Lung (tissue), 12 donors: ENCODE measurements around the gene LMNTD2. TPM values are rescaled to one million over a fixed set of nuclear protein-coding genes. Genes with fewer than 3 reads are reported as not detected.

Source experiments
- ATAC-seq: fragments of 200-7000 bp; cut with Tn5 transposase; one replicate; pipeline ENCODE4 v1.9.1; 2020; ENCODE audit warnings: moderate number of reproducible peaks; ENCODE audit not compliant: insufficient read depth, low FRiP score
- DNase-seq, 3 donors: peaks; one replicate each; pipeline ENCODE4 v3.0.0-alpha.2; 2013 to 2017
- H3K27ac ChIP-seq, 2 donors: one replicate each; pipeline ENCODE4 v1.5.1; 2013; ENCODE audit warnings: mild to moderate bottlenecking in 2 of 2, moderate library complexity in 2 of 2, control low read depth in 1 of 2, inconsistent platforms in 1 of 2, low read depth in 1 of 2, low read length in 1 of 2
- H3K27me3 ChIP-seq, 3 donors: one replicate each; pipeline ENCODE4 v1.5.1; 2013; ENCODE audit warnings: low read length in 2 of 3; ENCODE audit not compliant: control insufficient read depth in 3 of 3, insufficient read depth in 3 of 3
- H3K36me3 ChIP-seq, 4 donors: one replicate each; pipeline ENCODE4 v1.5.1; 2013; ENCODE audit warnings: low read length in 4 of 4, mild to moderate bottlenecking in 1 of 4, moderate library complexity in 1 of 4; ENCODE audit not compliant: control insufficient read depth in 4 of 4, insufficient read depth in 4 of 4
- H3K4me1 ChIP-seq, 5 donors: one replicate each; pipeline ENCODE4 v1.5.1; 2013; ENCODE audit warnings: low read length in 5 of 5, mild to moderate bottlenecking in 2 of 5, moderate library complexity in 1 of 5; ENCODE audit not compliant: control insufficient read depth in 5 of 5, insufficient read depth in 5 of 5
- H3K4me3 ChIP-seq: one replicate; pipeline ENCODE4 v1.5.1; 2013; ENCODE audit warnings: mild to moderate bottlenecking, control low read depth, moderate library complexity
- H3K9ac ChIP-seq, 2 donors: one replicate each; pipeline ENCODE4 v1.5.1; 2013; ENCODE audit warnings: low read length in 2 of 2, control low read depth in 1 of 2; ENCODE audit not compliant: insufficient read depth in 1 of 2
- H3K9me3 ChIP-seq, 4 donors: one replicate each; pipeline ENCODE4 v1.5.1; 2013; ENCODE audit warnings: low read length in 3 of 4, mild to moderate bottlenecking in 1 of 4, moderate library complexity in 1 of 4; ENCODE audit not compliant: control insufficient read depth in 4 of 4, insufficient read depth in 3 of 4
- CTCF ChIP-seq: IDR thresholded peaks from 2 replicates; pipeline ENCODE4 v1.5.1; 2012; ENCODE audit warnings: mild to moderate bottlenecking; ENCODE audit errors: control extremely low read depth, extremely low read depth
- WGBS, 2 donors: extraction: QIAGEN DNeasy Blood & Tissue Kit; methylation state at CpG; one replicate each; pipeline ENCODE4 v1.1.7; 2013; 5-methylcytosine and 5-hydroxymethylcytosine counted together
- polyA plus RNA-seq, 2 donors: library from polyadenylated mRNA; stranded (reverse); fragments of 200-250 nt; gene quantifications; one replicate each; pipeline ENCODE4 v1.2.1, GENCODE V29; 2013
- total RNA-seq, 2 donors: library from RNA; depleted of rRNA in 1 of 2; stranded (reverse); fragments of >200 nt in 1 of 2; gene quantifications; one replicate each; pipeline ENCODE4 v1.2.1, GENCODE V29; 2014 to 2021
- donor health status: control.
- donor health status: control.
- donor health status: Bipolar disorder and iron deficiency.
- donor health status: healthy.
- donor health status: DM: yes; HTN: yes; CAD: no.

The LMNTD2 gene
- total and polyA plus RNA-seq, 4 donors = 2.3 to 9.7 (median 3.8) TPM

- DNase-seq = peak; percentile 95 to 98 (median 97)
- WGBS, 2 donors = 1 to 2% methylated on average over 66 to 97 of the region's 97 CpGs
- Histone ChIP-seq H3K27ac (peak within 1 kb of the TSS; percentile 84 to 87), H3K36me3 (peaks cover 0 to 27% (median 3%) of the 10 kb centered on the region in 4 donors), H3K4me1 (peaks cover 0 to 23% (median 6%) of the 10 kb centered on the region in 5 donors), H3K9ac (peak within 1 kb of the TSS in 1 of 2 donors; percentile 11), H3K27me3 (peaks cover 0 to 11% (median 10%) of the 10 kb centered on the region in 3 donors), H3K4me3 (peak within 1 kb of the TSS; percentile 73), H3K9me3 (peaks cover 0 to 2% (median 0%) of the 10 kb centered on the region in 4 donors)
- TF ChIP-seq CTCF = no peak
- peak; percentile 89 for ATAC-seq
Observed at GRCh38 chr11:535519-536454, 24.8 kb downstream of the LMNTD2 start, which contains the start of gene HRAS. Gene HRAS, minus strand, starts transcription at chr11:535576.

GRCh38 chr11:535210-535518 is 25.4 kb downstream of the LMNTD2 start:
- Histone ChIP-seq H3K4me3 (peak overlapping the region; percentile 73), H3K9ac (no peak overlapping the region), H3K27me3 (peaks cover 0 to 11% (median 10%) of the 10 kb centered on the region in 3 donors), H3K9me3 (peaks cover 0 to 2% (median 0%) of the 10 kb centered on the region in 4 donors), H3K4me1 (peaks cover 0 to 23% (median 6%) of the 10 kb centered on the region in 5 donors), H3K36me3 (peaks cover 0 to 27% (median 3%) of the 10 kb centered on the region in 4 donors), H3K27ac (peak overlapping the region in 1 of 2 donors; percentile 30)
- no peak for ATAC-seq
- 0 to 1% methylated on average over 2 to 56 of the region's 56 CpGs for WGBS, 2 donors
- no peak for TF ChIP-seq CTCF
- no peak for DNase-seq

- WGBS, 2 donors = 8 to 11% methylated on average over 61 to 66 of the region's 66 CpGs
- Histone ChIP-seq H3K9ac (peak overlapping the region in 1 of 2 donors; percentile 11), H3K4me1 (peaks cover 0 to 23% (median 6%) of the 10 kb centered on the region in 5 donors), H3K4me3 (peak overlapping the region; percentile 73), H3K27me3 (peaks cover 0 to 11% (median 10%) of the 10 kb centered on the region in 3 donors), H3K27ac (peak overlapping the region in 1 of 2 donors; percentile 30), H3K36me3 (peaks cover 0 to 30% (median 3%) of the 10 kb centered on the region in 4 donors), H3K9me3 (peaks cover 0 to 2% (median 0%) of the 10 kb centered on the region in 4 donors)
- ATAC-seq (no peak), DNase-seq (no peak)
- TF ChIP-seq CTCF = no peak
Observed at GRCh38 chr11:534396-535209, 25.9 kb downstream of the LMNTD2 start.
